ENCODE data around the gene LHX3.

DNA sequence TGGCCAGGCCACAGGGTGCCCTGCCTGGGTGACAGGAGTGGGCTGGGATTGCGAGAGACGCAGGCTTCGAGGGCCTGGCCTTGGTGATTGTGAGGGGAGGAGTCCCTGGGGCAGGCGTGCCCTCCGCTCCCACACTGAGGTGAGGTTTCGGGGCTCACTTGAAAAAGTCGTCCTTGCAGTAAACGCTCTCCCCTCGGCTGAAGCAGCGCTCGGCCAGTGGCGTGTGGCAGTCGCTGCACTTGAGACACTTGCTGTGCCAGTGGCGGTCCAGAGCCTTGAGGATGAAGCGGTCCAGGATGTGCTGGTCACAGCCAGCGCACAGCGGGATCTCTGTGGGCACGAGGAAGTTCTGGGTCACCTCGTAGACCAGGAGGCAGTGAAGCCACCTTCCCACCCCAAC lies 4.5 kb downstream of the LHX3 start:
- TF ChIP-seq, protein P1, sequence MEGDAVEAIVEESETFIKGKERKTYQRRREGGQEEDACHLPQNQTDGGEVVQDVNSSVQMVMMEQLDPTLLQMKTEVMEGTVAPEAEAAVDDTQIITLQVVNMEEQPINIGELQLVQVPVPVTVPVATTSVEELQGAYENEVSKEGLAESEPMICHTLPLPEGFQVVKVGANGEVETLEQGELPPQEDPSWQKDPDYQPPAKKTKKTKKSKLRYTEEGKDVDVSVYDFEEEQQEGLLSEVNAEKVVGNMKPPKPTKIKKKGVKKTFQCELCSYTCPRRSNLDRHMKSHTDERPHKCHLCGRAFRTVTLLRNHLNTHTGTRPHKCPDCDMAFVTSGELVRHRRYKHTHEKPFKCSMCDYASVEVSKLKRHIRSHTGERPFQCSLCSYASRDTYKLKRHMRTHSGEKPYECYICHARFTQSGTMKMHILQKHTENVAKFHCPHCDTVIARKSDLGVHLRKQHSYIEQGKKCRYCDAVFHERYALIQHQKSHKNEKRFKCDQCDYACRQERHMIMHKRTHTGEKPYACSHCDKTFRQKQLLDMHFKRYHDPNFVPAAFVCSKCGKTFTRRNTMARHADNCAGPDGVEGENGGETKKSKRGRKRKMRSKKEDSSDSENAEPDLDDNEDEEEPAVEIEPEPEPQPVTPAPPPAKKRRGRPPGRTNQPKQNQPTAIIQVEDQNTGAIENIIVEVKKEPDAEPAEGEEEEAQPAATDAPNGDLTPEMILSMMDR (conservative IDR thresholded peaks at IDR 0.05; ENCODE audit: low read depth, low read length): no peak
- TF ChIP-seq CHD1 (IDR thresholded peaks at IDR 0.05; ENCODE audit: low read depth, low read length) (no peak), POLR2A (IDR thresholded peaks at IDR 0.05; ENCODE audit: low read depth, low read length) (no peak)

All from IMR-90 (cell line).